Immature natural killer cell (primary cell): ENCODE measurements around the gene PPT2. TPM values are rescaled to one million over a fixed set of nuclear protein-coding genes. Genes with fewer than 3 reads are reported as not detected.

Experiments
- DNase-seq, 3 donors: peaks; one replicate each; pipeline ENCODE4 v3.0.0; 2022; ENCODE audit warnings: mixed read lengths in 1 of 3
- H3K27ac Mint-ChIP-seq, 6 donors: one replicate each; pipeline ENCODE4 v1.8.0; 2020; ENCODE audit warnings: mixed read lengths in 6 of 6, mild to moderate bottlenecking in 5 of 6, inconsistent platforms in 4 of 6, moderate library complexity in 3 of 6
- H3K27me3 Mint-ChIP-seq, 3 donors: one replicate each; pipeline ENCODE4 v1.8.0; 2020 to 2021; ENCODE audit warnings: low read depth in 3 of 3, mild to moderate bottlenecking in 3 of 3, mixed read lengths in 3 of 3, moderate library complexity in 3 of 3, inconsistent platforms in 1 of 3
- H3K36me3 Mint-ChIP-seq, 3 donors: one replicate each; pipeline ENCODE4 v1.8.0; 2020; ENCODE audit warnings: mixed read lengths in 3 of 3, inconsistent platforms in 2 of 3, mild to moderate bottlenecking in 2 of 3
- H3K4me1 Mint-ChIP-seq, 2 donors: one replicate each; pipeline ENCODE4 v1.8.0; 2020; ENCODE audit warnings: inconsistent platforms in 2 of 2, mild to moderate bottlenecking in 2 of 2, mixed read lengths in 2 of 2, moderate library complexity in 1 of 2
- H3K4me3 Mint-ChIP-seq, 5 donors: one replicate each; pipeline ENCODE4 v1.8.0; 2020; ENCODE audit warnings: mild to moderate bottlenecking in 5 of 5, mixed read lengths in 5 of 5, inconsistent platforms in 3 of 5, moderate library complexity in 3 of 5
- H3K9me3 Mint-ChIP-seq, 6 donors: one replicate each; pipeline ENCODE4 v1.8.0; 2020; ENCODE audit warnings: mild to moderate bottlenecking in 6 of 6, mixed read lengths in 6 of 6, inconsistent platforms in 4 of 6, moderate library complexity in 3 of 6
- polyA plus RNA-seq, 3 donors: library from polyadenylated mRNA; unstranded; fragments of 300-500 nt; fragmentation: Illumina TruSeq; gene quantifications; one replicate each; pipeline ENCODE4 v1.2.3, GENCODE V29; 2021

The PPT2 gene
- polyA plus RNA-seq, 3 donors from 2014 or later: 13.1 to 17.0 (median 16.0) TPM

- Mint-ChIP-seq H3K27ac (peak overlapping the region in 3 of 6 donors; percentile 1 to 67 (median 8)), H3K4me3 (peak overlapping the region in 2 of 5 donors; percentile 21 to 60), H3K4me1 (peaks cover 58 to 73% of the 10 kb centered on the region in 2 donors), H3K27me3 (peaks cover 16 to 19% (median 18%) of the 10 kb centered on the region in 3 donors), H3K9me3 (peaks cover 0 to 6% (median 2%) of the 10 kb centered on the region in 6 donors), H3K36me3 (peaks cover 0 to 4% (median 0%) of the 10 kb centered on the region in 3 donors)
- DNase-seq: no peak
Observed at GRCh38 chr6:32151181-32151862, 2.6 kb upstream of the PPT2 start.

DNA sequence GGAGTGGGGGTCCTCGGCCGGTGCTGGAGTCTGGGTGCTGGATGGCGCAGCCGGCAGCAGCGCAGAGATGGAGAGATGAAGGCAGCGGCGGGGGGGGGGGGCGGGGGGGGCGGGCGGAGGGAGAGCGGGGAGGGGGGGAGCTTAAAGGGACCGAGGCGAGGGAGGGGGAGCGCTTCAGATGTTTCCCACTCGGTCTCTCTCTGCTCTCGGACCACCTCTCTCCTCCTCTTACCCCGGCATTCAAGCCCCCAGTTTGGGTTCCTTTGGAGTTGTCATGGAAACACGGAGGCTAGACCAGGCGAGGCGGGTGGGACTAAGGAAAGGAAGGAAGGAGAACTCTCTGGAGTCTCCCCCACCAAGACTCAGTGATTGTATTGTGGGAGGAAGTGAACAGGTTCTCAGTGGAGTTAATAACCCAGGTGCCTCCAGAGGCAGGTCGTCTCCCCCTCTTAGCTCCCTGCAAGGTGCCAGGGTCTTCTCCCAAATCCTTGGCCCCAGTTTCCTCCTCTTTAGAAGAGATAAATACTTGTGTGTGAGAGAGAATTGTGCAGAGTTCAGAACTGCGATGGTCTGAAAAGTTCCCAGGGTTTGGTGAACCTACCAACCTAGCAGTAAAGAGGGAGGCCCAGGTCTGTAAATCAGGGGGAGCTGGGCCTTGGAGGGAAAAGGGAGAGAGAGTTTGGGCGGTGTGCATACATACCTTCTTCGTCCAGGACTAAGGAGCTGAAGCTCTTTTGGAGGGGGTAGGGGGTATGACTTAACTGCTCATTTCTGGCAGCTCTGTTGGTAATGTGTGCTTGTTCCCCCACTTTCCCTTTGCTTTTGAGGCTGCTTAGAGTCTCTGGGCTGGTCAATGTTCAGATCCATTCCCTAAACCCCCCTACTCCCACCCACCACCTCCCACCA lies 1.8 kb upstream of the PPT2 start, which contains the start of gene PRRT1:
PRRT1 (minus strand) TSS at position 77 of the 906 bp plus-strand sequence. CDS start 112 bp downstream, outside the sequence.
- peak within 1 kb of the TSS in 5 of 6 donors; percentile 90 to 95 (median 94) for H3K27ac Mint-ChIP-seq
- H3K36me3 Mint-ChIP-seq: no peaks in the 10 kb centered on the region
- DNase-seq: no peak
- peaks cover 52 to 66% of the 10 kb centered on the region in 2 donors for H3K4me1 Mint-ChIP-seq
- peak within 1 kb of the TSS; percentile 17 to 99 (median 71) for H3K4me3 Mint-ChIP-seq
- peaks cover 9 to 18% (median 17%) of the 10 kb centered on the region in 3 donors for H3K27me3 Mint-ChIP-seq
- peaks cover 0 to 6% (median 2%) of the 10 kb centered on the region in 6 donors for H3K9me3 Mint-ChIP-seq

GRCh38 chr6:32152769-32153563 lies 975 bp upstream of the PPT2 start:
- peaks cover 4 to 7% (median 7%) of the 10 kb centered on the region in 3 donors for H3K36me3 Mint-ChIP-seq
- peaks cover 9 to 16% (median 15%) of the 10 kb centered on the region in 3 donors for H3K27me3 Mint-ChIP-seq
- H3K4me1 Mint-ChIP-seq: peaks cover 43 to 58% of the 10 kb centered on the region in 2 donors
- peaks cover 0 to 2% (median under 1%) of the 10 kb centered on the region in 6 donors for H3K9me3 Mint-ChIP-seq
- peak overlapping the region; percentile 66 to 99 (median 71) for H3K4me3 Mint-ChIP-seq
- DNase-seq: no peak
- H3K27ac Mint-ChIP-seq: peak overlapping the region in 5 of 6 donors; percentile 90 to 95 (median 94)

DNA sequence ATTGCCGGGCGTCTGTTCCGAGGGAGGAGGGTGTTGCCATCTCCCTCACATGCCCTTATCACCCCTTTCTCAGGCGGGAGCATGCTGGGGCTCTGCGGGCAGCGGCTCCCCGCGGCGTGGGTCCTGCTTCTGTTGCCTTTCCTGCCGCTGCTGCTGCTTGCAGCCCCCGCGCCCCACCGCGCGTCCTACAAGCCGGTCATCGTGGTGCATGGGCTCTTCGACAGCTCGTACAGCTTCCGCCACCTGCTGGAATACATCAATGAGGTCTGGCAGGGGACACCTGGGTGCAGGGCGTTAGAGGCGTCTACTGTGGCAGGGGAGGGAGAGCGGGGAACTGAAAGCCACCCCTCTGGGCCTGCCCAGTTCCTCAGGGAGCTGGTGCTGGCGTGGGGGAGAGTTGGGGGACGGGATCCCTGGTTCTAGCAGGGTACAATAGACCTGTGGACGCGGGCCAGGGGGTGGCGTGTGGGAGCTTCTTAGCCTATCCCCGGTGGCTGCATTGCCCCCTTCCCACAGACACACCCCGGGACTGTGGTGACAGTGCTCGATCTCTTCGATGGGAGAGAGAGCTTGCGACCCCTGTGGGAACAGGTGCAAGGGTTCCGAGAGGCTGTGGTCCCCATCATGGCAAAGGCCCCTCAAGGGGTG lies 697 bp downstream of the PPT2 start:
- H3K4me1 Mint-ChIP-seq: peaks cover 30 to 45% of the 10 kb centered on the region in 2 donors
- H3K27ac Mint-ChIP-seq: peak overlapping the region; percentile 89 to 99 (median 94)
- peak; percentile 72 to 73 (median 72) for DNase-seq
- no peaks in the 10 kb centered on the region for H3K9me3 Mint-ChIP-seq
- H3K27me3 Mint-ChIP-seq: peaks cover 9 to 16% (median 10%) of the 10 kb centered on the region in 3 donors
- H3K4me3 Mint-ChIP-seq: peak overlapping the region; percentile 95 to 100 (median 99)
- peaks cover 7 to 15% (median 8%) of the 10 kb centered on the region in 3 donors for H3K36me3 Mint-ChIP-seq

DNA sequence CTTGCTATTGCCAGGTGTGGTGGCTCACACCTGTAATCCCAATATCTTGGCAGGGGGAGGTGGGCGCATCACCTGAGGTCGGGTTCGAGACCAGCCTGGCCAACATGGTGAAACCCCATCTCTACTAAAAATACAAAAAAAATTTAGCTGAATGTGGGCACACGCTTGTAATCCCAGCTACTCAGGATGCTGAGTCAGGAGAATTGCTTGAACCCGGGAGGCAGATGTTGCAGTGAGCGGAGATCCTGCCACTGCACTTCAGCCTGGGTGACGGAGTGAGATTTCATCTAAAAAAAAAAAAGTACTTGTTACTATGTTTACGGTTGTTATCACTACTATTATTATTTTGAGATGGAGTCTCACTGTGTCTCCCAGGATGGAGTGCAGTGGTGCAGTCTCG lies 3.0 kb downstream of the PPT2 start:
- no peak for DNase-seq
- peaks cover 6 to 13% (median 10%) of the 10 kb centered on the region in 3 donors for H3K27me3 Mint-ChIP-seq
- H3K27ac Mint-ChIP-seq: no peak overlapping the region
- no peak overlapping the region for H3K4me3 Mint-ChIP-seq
- peaks cover 30 to 39% of the 10 kb centered on the region in 2 donors for H3K4me1 Mint-ChIP-seq
- H3K9me3 Mint-ChIP-seq: no peaks in the 10 kb centered on the region
- peaks cover 7 to 15% (median 8%) of the 10 kb centered on the region in 3 donors for H3K36me3 Mint-ChIP-seq

- no peaks in the 10 kb centered on the region for H3K9me3 Mint-ChIP-seq
- peak overlapping the region in 1 of 6 donors; percentile 44 for H3K27ac Mint-ChIP-seq
- peaks cover 5 to 9% (median 8%) of the 10 kb centered on the region in 3 donors for H3K27me3 Mint-ChIP-seq
- peaks cover 7 to 18% (median 8%) of the 10 kb centered on the region in 3 donors for H3K36me3 Mint-ChIP-seq
- no peak for DNase-seq
- H3K4me3 Mint-ChIP-seq: no peak overlapping the region
- peaks cover 26 to 28% of the 10 kb centered on the region in 2 donors for H3K4me1 Mint-ChIP-seq
Observed at GRCh38 chr6:32158052-32158451, 4.1 kb downstream of the PPT2 start.

- Mint-ChIP-seq H3K4me3 (no peak overlapping the region), H3K27ac (no peak overlapping the region), H3K36me3 (peaks cover 7 to 19% (median 7%) of the 10 kb centered on the region in 3 donors), H3K4me1 (no peaks in the 10 kb centered on the region), H3K9me3 (no peaks in the 10 kb centered on the region), H3K27me3 (peaks cover 0 to 2% (median 0%) of the 10 kb centered on the region in 3 donors)
- DNase-seq: no peak
Observed at GRCh38 chr6:32163559-32164258, 9.8 kb downstream of the PPT2 start.

- H3K27me3 Mint-ChIP-seq: peaks cover 0 to 3% (median 1%) of the 10 kb centered on the region in 3 donors
- H3K9me3 Mint-ChIP-seq: no peaks in the 10 kb centered on the region
- no peak within 1 kb of the TSS for H3K27ac Mint-ChIP-seq
- no peak within 1 kb of the TSS for H3K4me3 Mint-ChIP-seq
- H3K36me3 Mint-ChIP-seq: peaks cover 7 to 21% (median 7%) of the 10 kb centered on the region in 3 donors
- no peak for DNase-seq
- no peaks in the 10 kb centered on the region for H3K4me1 Mint-ChIP-seq
Observed at GRCh38 chr6:32164295-32164694, 10.4 kb downstream of the PPT2 start, which contains the start of gene EGFL8. Gene EGFL8 (plus strand): TSS chr6:32164595. CDS start chr6:32166166, 1,571 bp downstream.

- Mint-ChIP-seq H3K4me1 (no peaks in the 10 kb centered on the region), H3K4me3 (no peak overlapping the region), H3K9me3 (no peaks in the 10 kb centered on the region), H3K36me3 (peaks cover 11 to 34% (median 18%) of the 10 kb centered on the region in 3 donors), H3K27me3 (peaks cover 3 to 4% (median 3%) of the 10 kb centered on the region in 3 donors), H3K27ac (no peak overlapping the region)
- no peak for DNase-seq
Observed at GRCh38 chr6:32166411-32167061, 12.6 kb downstream of the PPT2 start.

- peaks cover 11 to 34% (median 18%) of the 10 kb centered on the region in 3 donors for H3K36me3 Mint-ChIP-seq
- no peak overlapping the region for H3K4me3 Mint-ChIP-seq
- peaks cover 3 to 4% (median 3%) of the 10 kb centered on the region in 3 donors for H3K27me3 Mint-ChIP-seq
- H3K9me3 Mint-ChIP-seq: no peaks in the 10 kb centered on the region
- H3K4me1 Mint-ChIP-seq: no peaks in the 10 kb centered on the region
- H3K27ac Mint-ChIP-seq: peak overlapping the region in 2 of 6 donors; percentile 12 to 84
- no peak for DNase-seq
Observed at GRCh38 chr6:32167154-32167760, 13.3 kb downstream of the PPT2 start.

DNA sequence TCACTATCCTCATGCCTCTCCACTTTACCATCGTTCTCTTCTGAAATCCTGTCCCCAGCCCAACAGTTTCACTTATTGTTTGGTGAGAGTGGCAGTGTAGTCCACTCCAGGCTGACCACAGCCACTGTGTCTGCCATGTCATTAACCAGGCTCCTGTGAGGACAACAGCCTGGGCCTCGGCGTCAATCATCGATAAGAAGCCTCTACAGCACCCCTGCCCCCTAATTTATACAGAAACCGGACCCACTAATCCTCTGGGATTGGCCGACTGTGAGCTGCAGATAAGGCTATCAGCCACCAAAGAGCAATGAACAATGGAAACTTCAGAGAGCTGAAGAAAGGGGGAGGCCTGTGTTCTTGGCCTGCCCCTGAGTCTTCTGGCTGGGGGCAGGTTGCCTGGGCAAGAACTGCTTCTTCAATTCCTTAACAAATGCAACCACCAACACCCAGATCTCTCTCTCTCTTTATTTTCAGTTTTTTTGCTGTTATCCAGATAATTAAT lies 13.9 kb downstream of the PPT2 start:
- H3K27me3 Mint-ChIP-seq: peaks cover 3 to 4% (median 3%) of the 10 kb centered on the region in 3 donors
- no peak overlapping the region for H3K4me3 Mint-ChIP-seq
- peak overlapping the region in 2 of 6 donors; percentile 12 to 84 for H3K27ac Mint-ChIP-seq
- H3K36me3 Mint-ChIP-seq: peaks cover 11 to 31% (median 18%) of the 10 kb centered on the region in 3 donors
- DNase-seq: no peak
- peaks cover 0 to 4% of the 10 kb centered on the region in 2 donors for H3K4me1 Mint-ChIP-seq
- no peaks in the 10 kb centered on the region for H3K9me3 Mint-ChIP-seq
